ENCODE measurements around the gene PARD6G.

Gene PARD6G

DNA sequence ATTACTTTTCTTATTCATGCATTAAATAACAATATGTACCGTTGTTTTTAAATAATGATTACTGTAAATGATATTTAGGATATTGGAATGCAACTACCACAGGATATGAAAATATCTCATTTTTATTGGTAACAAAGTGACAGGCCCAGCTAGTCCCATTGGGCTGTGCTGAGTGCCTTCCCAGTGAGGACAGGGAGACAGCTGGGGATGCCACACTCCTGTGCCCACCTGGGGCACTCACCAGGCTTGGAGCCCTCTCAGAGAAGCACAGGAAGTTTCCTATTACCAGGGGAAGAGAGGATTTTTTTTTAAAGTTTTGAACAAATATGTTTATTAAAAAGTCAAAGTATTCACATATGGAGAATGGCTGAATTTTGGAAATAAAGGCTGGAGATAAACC, 48.9 kb downstream of the PARD6G start:
- Histone ChIP-seq H3K27me3 (ENCODE audit: insufficient read depth, low read depth, severe bottlenecking) (no peaks in the 10 kb centered on the region), H3K27ac (no peak overlapping the region), H3K9me3 (ENCODE audit: severe bottlenecking) (no peaks in the 10 kb centered on the region), H3K4me3 (ENCODE audit: low read depth, low read length) (no peak overlapping the region), H3K36me3 (peaks cover 3% of the 10 kb centered on the region)
- DNase-seq: no peak
- TF ChIP-seq, protein P1, sequence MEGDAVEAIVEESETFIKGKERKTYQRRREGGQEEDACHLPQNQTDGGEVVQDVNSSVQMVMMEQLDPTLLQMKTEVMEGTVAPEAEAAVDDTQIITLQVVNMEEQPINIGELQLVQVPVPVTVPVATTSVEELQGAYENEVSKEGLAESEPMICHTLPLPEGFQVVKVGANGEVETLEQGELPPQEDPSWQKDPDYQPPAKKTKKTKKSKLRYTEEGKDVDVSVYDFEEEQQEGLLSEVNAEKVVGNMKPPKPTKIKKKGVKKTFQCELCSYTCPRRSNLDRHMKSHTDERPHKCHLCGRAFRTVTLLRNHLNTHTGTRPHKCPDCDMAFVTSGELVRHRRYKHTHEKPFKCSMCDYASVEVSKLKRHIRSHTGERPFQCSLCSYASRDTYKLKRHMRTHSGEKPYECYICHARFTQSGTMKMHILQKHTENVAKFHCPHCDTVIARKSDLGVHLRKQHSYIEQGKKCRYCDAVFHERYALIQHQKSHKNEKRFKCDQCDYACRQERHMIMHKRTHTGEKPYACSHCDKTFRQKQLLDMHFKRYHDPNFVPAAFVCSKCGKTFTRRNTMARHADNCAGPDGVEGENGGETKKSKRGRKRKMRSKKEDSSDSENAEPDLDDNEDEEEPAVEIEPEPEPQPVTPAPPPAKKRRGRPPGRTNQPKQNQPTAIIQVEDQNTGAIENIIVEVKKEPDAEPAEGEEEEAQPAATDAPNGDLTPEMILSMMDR (IDR thresholded peaks at IDR 0.05; ENCODE audit: low read depth, low read length): no peak

DNA sequence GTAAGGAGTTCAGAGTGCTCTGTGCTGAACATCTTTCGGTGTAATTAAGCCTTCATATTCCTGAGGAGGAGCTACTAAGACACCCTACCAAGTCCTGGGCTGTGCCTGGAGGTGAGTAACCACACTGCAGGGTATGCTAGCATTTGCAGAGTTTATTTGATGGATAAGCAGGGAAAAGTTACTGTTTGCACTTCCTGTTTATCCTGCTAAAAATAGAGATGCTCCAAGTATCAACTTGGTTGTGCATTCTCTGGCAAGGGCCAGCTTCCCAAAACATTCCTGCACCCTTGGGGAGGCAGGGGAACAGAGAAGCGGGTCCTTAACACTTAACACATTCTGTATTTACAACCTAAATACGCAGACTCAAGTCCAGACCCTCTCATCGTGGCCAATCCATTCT, 49.8 kb downstream of the PARD6G start:
- no peak overlapping the region for H3K4me3 ChIP-seq (ENCODE audit: low read depth, low read length)
- peaks cover 3% of the 10 kb centered on the region for H3K36me3 ChIP-seq
- H3K9me3 ChIP-seq (ENCODE audit: severe bottlenecking): no peaks in the 10 kb centered on the region
- H3K27ac ChIP-seq: no peak overlapping the region
- DNase-seq: no peak
- TF ChIP-seq, protein P1 (IDR thresholded peaks at IDR 0.05; ENCODE audit: low read depth, low read length): no peak
- no peaks in the 10 kb centered on the region for H3K27me3 ChIP-seq (ENCODE audit: insufficient read depth, low read depth, severe bottlenecking)

DNA sequence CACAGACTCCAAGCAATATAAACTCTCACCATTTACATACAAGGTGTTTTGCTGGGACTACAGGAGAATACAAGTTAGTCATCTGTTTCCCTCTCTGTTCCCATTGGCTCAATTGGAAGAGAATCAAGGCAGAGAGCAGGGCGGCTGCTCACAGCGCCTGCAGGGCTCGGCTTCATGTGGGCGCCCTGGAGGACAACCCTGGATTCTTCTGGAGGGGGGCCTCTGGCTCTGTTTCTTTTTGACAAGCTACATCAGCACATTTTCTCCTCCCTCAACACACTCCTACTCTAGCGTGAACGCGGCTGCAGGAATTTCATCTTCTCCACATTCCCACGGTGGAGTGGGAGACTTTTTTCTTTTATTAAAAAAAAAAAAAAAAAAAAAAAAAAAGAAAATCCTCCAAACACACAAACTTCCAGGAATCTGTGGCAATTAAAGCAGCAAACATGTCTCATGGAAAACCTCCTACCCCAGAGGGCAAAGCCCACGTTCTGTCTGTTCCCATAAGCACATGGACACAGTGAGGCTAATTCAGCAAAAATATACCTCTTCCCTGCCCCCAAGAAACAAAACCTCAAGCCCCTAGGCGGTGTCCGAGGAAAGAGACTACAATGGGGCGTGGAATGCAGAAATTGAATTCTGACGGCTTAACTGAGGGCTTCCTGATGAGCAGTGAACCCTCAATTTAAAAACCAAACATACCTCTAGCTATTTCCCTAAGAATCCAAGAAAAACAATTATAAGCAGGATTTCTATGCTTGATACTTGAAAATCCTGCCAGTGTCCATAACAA, 50.6 kb downstream of the PARD6G start:
- no peak overlapping the region for H3K4me3 ChIP-seq (ENCODE audit: low read depth, low read length)
- TF ChIP-seq, protein P1 (IDR thresholded peaks at IDR 0.05; ENCODE audit: low read depth, low read length): no peak
- no peak for DNase-seq
- H3K36me3 ChIP-seq: peaks cover 3% of the 10 kb centered on the region
- H3K27ac ChIP-seq: no peak overlapping the region
- no peaks in the 10 kb centered on the region for H3K27me3 ChIP-seq (ENCODE audit: insufficient read depth, low read depth, severe bottlenecking)
- no peaks in the 10 kb centered on the region for H3K9me3 ChIP-seq (ENCODE audit: severe bottlenecking)

DNA sequence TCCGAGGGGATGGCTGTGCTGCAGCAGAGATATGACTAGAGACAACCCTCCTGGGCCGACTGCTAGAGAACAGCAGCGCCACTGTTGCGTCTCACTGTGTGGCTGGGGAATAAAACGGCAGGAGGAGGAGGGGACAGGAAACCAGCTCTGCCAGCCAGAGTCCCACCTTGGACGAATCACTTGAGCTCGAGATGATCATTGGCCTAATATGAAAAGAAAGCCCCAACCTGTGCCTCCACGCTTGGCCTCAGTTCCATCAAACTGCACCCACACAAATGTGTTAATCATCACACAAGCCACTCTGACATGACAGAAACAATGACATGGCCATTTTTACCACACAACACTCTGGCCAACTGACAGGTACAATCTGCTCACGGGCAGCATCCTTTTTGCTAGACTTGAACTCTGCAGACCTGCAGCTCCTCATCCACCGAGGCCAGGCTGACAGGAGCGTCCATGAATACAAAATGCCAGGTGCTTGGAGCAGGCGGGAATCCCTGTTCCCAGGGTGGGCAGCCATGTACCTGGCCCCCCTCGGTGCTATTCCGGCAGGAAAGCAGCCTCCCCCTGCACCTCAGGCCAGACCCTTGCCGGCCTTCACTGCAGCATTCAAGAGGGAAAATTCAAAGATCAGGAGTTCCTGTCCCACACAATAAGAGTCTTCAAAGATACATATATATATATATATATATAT, 52.3 kb downstream of the PARD6G start:
- TF ChIP-seq, protein P1 (IDR thresholded peaks at IDR 0.05; ENCODE audit: low read depth, low read length): no peak
- DNase-seq: no peak

DNA sequence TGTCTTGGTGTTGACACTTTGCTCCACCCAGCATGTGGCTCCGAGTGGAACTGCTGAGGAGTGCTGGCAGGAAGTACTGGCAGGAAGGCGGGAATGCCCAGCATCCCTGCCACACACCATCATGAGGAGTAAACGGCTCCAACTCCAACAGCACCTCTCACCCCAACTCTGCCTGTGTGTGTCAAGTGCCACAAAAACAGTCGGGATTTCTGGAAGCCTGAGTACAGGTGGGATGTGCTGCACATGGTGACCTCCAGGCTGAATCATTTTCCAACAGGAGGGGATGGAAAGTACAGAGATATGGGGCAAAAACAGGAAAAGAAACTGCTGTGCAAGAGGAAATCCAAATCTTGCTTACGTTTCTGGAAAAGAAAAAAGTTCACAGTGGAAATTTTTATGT, 53.6 kb downstream of the PARD6G start:
- Histone ChIP-seq H3K27ac (no peak overlapping the region), H3K36me3 (no peaks in the 10 kb centered on the region), H3K27me3 (ENCODE audit: insufficient read depth, low read depth, severe bottlenecking) (no peaks in the 10 kb centered on the region), H3K9me3 (ENCODE audit: severe bottlenecking) (no peaks in the 10 kb centered on the region), H3K4me3 (ENCODE audit: low read depth, low read length) (no peak overlapping the region)
- DNase-seq: no peak
- TF ChIP-seq, protein P1 (IDR thresholded peaks at IDR 0.05; ENCODE audit: low read depth, low read length): no peak

More for the DNA sequence above, 52.3 kb downstream of the PARD6G start:
- Histone ChIP-seq H3K27ac (no peak overlapping the region), H3K36me3 (no peaks in the 10 kb centered on the region), H3K4me3 (ENCODE audit: low read depth, low read length) (no peak overlapping the region), H3K27me3 (ENCODE audit: insufficient read depth, low read depth, severe bottlenecking) (no peaks in the 10 kb centered on the region), H3K9me3 (ENCODE audit: severe bottlenecking) (no peaks in the 10 kb centered on the region)

Measured in WERI-Rb-1 (cell line).